Hematopoietic multipotent progenitor cell treated with erythropoietin and hydrocortisone succinate and interleukin-3 and kit ligand, for 8 days (in vitro differentiated cells): ENCODE results near the gene HTR3E.
"Not testable (repeated sequence)": the region's sequence is repeated elsewhere in the genome, so short reads cannot be mapped to it uniquely, and the experiment has no call there.

Experiments
- DNase-seq: peaks from one replicate; pipeline ENCODE4 v3.0.0-alpha.2; 2015

HTR3E gene

GRCh38 chr3:184116017-184116416 is 19.2 kb downstream of the HTR3E start:
- no peak for DNase-seq

GRCh38 chr3:184117636-184118035 is 20.8 kb downstream of the HTR3E start:
- DNase-seq, result peak; percentile 67

- not testable (repeated sequence) for DNase-seq
Measured at GRCh38 chr3:184121031-184121430, 24.2 kb downstream of the HTR3E start.

- DNase-seq, result no peak
Measured at GRCh38 chr3:184126006-184126405, 29.1 kb downstream of the HTR3E start.

- DNase-seq, result peak; percentile 59
Measured at GRCh38 chr3:184129012-184129411, 32.1 kb downstream of the HTR3E start.

- DNase-seq, result no peak
Measured at GRCh38 chr3:184132945-184133344, 36.1 kb downstream of the HTR3E start.

- peak; percentile 89 for DNase-seq
Measured at GRCh38 chr3:184133840-184134745, 37.2 kb downstream of the HTR3E start.

GRCh38 chr3:184134746-184135148 is 37.9 kb downstream of the HTR3E start:
- no peak for DNase-seq

- DNase-seq, result peak; percentile 96
Measured at GRCh38 chr3:184135149-184135910, 38.5 kb downstream of the HTR3E start, which contains the start of gene EIF2B5. Gene EIF2B5, plus strand, starts transcription at chr3:184135358. Its CDS starts 28 bp downstream, at chr3:184135386.

- DNase-seq, result peak; percentile 35
Measured at GRCh38 chr3:184135911-184136260, 39.0 kb downstream of the HTR3E start.

- no peak for DNase-seq
Measured at GRCh38 chr3:184140436-184140835, 43.6 kb downstream of the HTR3E start.

GRCh38 chr3:184142199-184142598 is 45.3 kb downstream of the HTR3E start:
- DNase-seq, result no peak

- no peak for DNase-seq
Measured at GRCh38 chr3:184143327-184143726, 46.5 kb downstream of the HTR3E start.

GRCh38 chr3:184144505-184144904 is 47.6 kb downstream of the HTR3E start:
- DNase-seq, result no peak

- peak; percentile 59 for DNase-seq
Measured at GRCh38 chr3:184145111-184145524, 48.3 kb downstream of the HTR3E start.

GRCh38 chr3:184145751-184146270 is 48.9 kb downstream of the HTR3E start:
- no peak for DNase-seq

- no peak for DNase-seq
Measured at GRCh38 chr3:184148076-184148475, 51.2 kb downstream of the HTR3E start.

GRCh38 chr3:184149123-184149522 is 52.3 kb downstream of the HTR3E start:
- DNase-seq, result no peak

GRCh38 chr3:184149770-184150169 is 52.9 kb downstream of the HTR3E start:
- DNase-seq, result not testable (repeated sequence)

- DNase-seq, result peak; percentile 33
Measured at GRCh38 chr3:184154885-184155643, 58.2 kb downstream of the HTR3E start, which contains the start of gene DVL3. Gene DVL3, plus strand, starts transcription at chr3:184155377. Its CDS starts 259 bp downstream, at chr3:184155636.

- DNase-seq, result peak; percentile 33
Measured at GRCh38 chr3:184155644-184156521, 59.0 kb downstream of the HTR3E start.

- no peak for DNase-seq
Measured at GRCh38 chr3:184156522-184156955, 59.7 kb downstream of the HTR3E start.
